Measurements from ENCODE around the gene C10orf90.

The C10orf90 gene

DNA sequence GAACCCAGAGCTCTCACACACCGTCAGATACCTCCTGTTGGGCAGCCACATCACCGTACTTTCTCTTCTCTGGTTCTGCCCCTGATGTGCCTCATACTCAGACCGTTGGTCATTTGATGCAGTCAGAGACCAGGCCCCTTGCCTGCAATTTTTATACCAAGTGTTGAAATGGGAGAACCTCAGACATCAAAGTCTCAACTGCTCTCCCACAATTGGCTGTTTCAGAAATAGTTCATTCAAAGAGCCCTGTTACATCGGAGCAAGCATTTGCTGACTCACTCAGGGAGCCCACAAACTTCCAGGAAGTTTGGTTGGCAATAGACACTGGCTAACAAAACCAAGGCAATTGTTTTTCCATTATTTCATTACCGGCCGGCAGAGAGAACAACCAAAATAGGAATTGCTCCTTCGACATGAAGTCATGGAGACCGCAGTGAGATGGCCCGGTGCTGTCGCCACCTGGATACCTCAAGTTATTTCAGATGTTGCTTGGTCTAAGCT lies 248.7 kb downstream of the C10orf90 start:
- no peak for DNase-seq (ENCODE audit: low read depth)

DNA sequence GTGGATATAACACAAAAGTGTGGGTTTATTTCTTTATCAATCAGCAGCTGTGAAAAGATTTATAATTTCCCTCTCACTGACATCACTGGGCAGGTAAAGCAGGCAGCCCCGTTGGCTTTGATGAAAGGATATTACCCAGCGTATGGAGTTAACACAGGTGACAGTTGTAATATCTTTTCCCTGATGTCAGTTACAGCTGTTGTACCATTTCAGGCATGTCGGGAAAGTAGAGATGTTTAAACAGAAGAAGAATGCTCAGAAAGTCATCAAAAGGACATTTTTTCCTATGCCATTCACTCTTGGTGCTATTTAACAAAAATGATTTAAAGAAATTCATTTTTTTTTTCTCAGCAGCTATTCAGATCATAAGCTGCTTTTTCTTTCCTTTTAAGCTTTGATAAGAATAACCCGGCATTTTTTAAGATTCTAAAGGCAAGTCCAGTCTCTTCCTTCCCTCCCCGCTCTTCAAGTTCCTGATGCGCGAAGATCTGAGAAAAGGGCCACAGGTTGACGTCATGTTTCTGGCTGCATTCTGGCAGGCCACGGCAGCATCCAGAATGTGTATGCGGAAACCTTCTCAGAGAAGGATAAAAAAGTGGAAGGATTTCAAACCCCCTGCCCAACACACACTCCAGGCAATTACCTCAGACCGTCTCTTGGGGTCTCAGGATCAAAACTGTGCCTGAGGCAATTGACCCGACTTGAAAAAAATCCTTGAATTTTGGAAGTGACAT lies 249.8 kb downstream of the C10orf90 start:
- DNase-seq (ENCODE audit: low read depth): no peak

DNA sequence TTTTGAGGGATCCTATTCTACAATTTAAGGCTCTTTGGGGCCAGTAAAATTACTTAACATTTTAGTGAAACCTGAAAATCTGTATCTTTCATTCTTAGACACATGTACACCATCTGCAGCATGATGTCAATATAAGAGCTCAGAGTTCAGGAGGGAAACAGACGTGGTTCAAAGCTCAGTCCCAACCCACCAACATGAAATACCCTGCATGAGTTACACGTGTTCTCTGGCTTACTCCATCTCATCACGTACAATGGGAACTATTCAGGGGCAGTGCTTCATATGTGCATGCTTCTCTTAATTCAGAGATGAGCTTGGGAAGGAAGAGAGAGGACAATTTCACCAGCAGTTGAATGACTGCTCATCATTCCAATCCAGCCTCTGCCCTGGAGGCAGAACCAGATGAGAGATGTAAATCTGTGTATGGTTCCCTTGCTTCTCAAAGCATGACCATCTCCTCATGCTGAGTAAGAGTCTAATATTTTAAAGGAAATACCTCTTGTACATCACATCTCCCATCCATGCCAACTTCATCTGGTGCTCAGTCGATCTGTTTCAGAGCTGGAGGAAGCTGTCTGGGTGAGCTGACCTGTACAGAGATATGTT lies 253.2 kb downstream of the C10orf90 start:
- no peak for DNase-seq (ENCODE audit: low read depth)

DNA sequence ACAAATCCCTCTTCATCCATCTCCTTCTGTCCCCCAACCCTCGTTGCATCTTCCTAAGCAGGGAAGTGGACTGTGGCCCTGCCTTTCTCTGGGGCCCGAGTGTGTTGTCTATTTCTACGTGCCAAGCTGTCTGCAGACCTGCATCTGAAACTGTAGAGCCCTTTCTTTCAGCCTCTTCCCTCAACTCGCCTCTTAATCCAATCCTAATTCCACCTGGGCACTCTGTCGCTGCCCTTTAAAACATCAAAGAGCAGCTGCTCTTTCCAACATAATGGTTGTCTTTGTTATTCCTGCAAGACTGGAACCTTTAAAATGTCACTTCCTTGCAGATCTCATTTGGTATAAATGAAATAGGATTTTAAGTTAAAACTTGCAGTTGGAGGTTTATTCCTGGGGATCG lies 260.7 kb downstream of the C10orf90 start:
- no peak for DNase-seq (ENCODE audit: low read depth)

DNA sequence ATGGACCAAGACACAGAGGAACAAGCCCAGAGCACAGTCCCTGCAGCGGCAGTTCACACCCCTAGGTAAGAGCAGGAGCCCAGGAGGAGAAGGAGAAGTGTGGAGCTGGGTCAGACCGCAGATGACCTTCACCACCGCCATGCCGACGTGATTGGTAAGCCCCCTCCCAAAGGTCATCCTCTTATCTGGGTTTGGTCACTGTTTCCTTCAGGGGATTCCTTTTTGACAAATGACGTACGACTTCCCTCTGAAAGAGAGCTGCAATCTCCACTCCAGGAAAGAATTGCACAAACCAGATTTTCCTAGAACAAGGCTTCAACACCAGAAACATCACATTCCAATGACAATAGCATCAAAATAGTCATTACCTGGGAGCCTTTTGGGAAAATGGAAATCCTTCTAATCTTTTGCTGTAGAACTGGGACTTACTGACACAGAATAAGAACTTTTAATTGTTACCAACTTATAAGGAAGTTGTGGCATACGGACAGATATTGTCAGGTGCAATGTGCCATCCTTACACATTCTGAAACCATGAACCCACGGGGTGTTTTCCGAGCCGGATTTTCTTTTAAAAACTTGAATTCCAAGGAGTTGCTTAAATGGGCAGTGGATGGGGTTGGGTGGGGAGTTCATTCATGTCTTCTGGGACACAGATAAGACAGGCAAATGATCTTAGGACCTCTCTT lies 261.4 kb downstream of the C10orf90 start:
- DNase-seq (ENCODE audit: low read depth): no peak

DNA sequence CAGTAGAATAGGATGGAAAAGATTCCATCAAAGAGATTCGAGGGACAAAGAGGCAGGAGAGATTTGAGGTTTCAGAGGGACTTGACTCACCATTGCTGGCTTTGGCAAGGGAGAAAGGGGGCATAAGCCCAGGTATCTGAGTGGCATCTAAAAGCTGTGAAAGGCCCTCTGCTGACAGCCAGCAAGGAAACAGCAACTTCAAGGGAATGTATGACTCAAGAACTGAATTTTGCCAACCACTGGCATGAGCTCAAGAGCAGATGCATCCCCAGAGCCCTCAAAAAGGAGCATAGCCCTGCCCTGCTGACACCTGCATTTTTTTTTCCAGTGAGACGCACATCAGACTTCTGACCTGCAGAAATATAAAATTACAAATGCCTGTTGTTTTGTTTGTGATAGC lies 262.7 kb downstream of the C10orf90 start:
- DNase-seq (ENCODE audit: low read depth): no peak

DNA sequence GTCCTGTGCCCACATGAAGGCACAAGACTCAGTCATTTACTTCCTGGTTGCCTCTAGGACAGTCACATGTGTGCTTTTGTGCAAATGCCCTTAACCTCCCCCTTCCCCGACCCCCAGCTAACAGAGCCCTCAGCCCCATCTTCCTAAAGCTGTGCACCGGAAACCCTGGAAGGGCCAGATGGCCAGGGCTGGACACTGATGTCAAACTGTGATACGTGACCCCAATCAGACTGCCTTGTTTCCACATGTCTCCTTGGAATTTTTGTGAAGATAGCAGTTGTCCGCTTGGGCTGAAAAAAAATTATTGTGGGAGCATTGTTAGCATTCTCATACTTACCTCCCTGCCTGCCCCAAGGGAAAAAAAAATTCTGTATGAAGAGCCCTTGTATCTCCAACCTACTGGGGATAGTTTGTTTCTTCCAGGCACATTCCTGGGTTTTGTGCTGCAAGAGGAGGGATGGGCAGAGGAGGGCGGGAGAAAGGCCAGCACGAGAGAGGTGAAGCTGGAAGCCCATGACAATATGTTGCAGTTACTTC lies 265.2 kb downstream of the C10orf90 start:
- no peak for DNase-seq (ENCODE audit: low read depth)

DNA sequence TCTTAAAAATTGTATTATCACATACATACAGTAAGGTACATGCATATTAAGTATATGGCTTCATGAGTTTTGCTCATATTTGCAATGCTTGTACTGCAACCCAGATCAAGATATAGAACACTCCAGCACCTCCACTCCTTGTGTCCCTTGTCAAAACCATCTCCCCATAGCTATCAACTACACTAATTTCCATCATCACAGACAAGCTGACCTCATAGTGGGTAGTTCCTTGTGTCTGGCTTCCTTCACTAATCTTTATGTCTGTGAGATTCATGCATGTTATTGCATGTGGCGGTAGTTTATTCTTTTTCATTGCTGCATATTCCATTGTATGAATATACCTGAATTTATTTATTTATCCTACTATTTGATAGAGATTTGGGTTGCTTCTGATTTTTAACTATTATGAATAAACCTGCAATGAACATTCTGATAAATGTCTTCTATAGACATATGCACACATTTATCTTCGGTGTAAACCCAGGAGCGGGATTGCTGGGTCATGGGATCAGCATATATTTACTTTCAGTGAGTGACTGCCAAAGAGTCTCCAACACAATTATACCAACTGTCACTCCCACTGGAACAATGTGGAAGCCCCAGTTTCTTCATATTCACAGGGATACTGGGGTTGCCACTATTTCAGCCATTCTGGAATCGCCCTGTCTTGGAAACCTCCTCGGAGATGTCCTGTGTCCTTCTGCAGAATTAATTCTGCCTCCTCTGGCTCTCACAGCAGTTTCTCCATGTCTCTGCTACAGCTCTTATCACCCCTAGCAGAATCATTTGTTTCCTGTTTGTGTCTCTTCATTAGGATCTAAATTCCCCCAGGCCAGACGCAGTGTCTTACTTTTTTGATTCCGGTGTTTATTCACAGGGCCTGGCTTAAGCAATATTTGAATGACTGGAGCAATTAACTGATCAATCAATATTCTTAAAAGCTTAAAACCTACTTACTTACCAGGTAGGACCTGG lies 267.5 kb downstream of the C10orf90 start:
- no peak for DNase-seq (ENCODE audit: low read depth)

DNA sequence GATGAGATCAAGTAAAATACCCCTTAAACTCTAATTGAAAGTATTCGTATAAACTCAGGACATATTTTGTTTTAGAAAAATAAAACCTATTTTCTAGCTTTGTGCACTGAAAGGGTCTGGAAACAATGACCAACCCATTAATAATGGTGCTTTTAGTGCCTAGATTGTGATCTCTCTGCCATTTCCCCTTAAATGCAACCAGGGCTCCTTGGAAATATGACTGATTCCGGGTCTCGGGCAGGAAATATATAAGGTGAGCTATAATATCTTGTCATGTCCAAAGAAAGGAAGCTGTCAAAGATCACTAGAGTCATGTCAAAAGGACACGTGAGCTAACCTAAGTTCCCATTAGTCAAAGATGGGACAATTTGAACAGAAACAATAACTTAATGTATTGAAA lies 269.9 kb downstream of the C10orf90 start:
- DNase-seq (ENCODE audit: low read depth): no peak

DNA sequence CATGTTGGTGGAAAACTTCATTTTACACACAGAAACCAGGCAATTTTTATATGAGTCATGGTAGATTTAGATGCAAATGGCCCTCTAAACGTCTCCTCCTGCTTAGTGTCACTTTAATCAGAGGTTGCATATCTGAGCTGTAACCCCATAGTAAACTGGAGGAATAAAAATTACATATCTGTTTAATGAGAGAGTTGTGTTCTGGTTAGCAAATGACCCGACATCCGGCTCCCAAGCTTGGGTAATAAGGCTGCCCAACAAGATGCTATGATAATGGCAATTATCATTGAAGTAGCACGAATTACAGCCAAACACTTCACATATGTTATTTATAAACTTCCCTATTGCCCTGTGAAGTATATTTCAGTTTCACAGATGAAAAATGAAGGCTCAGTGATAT lies 271.6 kb downstream of the C10orf90 start:
- no peak for DNase-seq (ENCODE audit: low read depth)

DNA sequence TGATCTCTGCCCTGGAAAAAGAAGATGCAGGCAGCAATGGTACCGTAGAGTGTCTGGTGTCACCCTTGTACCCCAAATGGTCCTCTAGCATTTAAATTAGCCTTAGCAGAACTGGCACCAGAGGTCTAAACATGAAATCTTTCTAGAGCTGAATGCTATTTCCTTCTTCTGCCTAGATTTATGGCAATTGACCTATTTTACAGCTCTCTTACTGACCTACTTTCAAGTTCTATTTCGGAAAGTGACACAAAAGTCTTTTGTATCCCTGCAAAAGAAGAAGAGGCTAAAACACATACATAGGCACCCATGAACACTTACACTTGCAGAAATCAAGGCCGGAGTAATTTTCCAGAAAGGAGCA lies 272.1 kb downstream of the C10orf90 start:
- DNase-seq (ENCODE audit: low read depth): no peak

DNA sequence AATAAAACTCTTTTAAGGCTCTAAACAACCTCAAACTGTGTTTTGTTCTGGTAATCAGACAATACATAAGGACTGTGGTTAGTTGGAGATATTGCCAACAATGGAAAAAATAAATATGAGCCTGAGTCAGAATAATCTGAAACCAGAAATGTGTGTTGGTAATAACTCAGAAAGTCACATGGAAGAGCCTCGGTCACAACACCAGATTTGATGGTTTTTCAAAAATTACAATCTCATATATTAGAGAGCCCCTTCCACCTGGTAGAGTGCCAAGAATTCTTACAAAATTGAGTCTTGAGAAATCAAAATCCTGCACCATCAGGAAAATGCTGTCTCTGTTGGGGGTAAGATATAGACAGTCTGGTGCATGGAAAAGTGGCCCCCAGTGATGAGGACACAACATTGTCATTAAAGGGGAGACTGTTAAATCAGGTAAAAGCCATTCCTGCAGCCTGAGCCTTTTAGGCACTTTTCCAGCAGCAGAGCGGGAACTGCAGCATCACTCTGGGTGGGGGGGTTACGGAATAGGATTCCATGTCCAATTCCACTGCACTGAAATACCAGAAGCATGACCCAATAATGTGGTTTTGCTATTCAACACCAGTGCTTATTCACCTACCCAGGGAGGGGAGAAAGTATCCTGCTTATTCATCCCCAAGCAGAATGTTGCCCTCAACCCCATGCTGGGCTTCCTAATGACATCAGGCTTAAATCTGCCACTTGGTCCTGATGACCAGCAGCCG lies 272.7 kb downstream of the C10orf90 start:
- DNase-seq (ENCODE audit: low read depth): no peak

DNA sequence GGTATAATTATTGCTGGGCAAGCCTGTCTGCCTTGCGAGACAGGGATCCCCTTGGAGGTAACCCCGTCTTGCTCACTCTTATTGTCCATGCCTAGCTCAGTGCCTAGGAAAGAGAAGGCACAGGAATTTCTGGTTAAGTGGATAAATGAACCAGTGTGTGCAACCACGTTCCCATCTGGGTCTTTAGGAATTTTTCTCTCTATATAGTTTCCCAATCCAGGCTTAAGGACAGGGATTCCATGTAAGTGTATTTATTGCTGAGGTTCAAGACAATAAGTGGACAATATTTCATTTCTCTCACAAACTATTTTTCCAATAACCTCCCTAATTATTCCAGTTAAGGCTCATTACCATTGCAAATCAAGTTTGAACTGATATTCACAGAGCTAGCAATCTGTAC lies 273.3 kb downstream of the C10orf90 start:
- DNase-seq (ENCODE audit: low read depth): no peak

DNA sequence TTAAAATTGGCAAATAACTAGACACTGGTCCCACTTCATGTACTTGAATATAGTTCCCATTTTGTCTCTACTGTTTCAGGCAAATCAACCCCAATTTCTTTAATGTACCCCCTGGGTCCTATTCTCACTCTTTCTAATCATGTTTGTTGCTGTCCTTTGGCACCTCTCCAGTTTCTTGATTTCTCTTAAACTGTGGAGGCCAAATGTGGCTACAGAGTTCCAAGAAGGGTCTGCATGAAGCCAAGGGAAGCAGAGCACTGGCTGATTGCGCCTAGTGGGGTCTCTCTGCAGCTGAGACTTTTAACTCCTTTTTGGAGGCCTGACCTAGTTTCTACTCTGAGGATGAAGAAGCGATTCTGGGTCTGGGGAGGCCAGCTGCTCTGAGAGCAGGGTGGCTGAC lies 275.5 kb downstream of the C10orf90 start:
- no peak for DNase-seq (ENCODE audit: low read depth)

DNA sequence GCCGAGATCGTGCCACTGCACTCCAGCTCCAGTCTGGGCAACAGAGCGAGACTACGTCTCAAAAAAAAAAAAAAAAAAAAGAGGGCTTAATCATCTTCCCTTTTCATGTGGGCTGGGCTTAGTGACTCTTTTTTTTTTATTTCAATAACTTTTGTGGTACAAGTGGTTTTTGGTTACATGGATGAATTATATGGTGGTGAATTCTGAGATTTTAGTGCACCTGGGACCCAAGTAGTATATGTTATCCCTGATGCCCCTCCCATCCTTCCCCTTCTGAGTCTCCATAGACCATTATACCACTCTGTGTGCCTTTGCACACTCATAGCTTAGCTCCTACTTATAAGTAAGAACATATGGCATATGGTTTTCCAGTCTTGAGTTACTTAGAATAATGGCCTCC lies 277.4 kb downstream of the C10orf90 start:
- DNase-seq (ENCODE audit: low read depth): no peak

DNA sequence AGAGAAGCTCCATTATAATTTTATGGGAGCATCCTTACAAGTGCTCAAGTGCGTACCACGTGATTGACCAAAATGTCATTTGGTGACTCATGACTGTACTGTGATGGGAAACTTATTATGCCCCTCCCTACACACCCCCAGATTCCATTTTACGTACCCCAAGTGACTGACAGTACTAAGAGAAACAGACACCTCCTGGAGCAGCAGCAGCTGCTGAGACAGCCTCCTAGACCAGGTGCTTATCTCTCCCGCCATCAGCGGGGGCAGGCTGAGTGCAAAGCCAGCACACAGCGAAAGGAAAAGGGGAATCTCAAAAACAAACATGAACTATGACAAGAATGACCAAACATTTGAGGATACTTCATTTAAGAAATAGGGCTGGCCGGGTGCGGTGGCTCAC lies 278.0 kb downstream of the C10orf90 start:
- no peak for DNase-seq (ENCODE audit: low read depth)

DNA sequence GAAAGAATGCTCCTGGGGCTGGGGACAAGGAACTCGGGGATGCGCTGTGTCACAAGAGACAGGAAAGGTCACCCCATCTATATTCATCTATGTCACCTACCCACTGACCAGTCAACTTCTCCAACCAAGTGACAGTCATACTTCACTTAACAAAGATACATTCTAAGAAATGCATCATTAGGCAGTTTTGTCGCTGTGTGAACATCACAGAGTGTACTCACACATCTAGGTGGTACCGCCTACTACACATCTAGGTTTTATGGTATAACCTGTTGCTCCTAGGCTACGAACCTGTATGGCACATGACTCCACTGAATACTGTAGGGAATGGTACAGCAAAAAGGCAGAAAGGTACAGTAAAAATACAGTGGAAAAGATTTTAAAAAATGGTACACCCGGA lies 278.4 kb downstream of the C10orf90 start:
- DNase-seq (ENCODE audit: low read depth): no peak

DNA sequence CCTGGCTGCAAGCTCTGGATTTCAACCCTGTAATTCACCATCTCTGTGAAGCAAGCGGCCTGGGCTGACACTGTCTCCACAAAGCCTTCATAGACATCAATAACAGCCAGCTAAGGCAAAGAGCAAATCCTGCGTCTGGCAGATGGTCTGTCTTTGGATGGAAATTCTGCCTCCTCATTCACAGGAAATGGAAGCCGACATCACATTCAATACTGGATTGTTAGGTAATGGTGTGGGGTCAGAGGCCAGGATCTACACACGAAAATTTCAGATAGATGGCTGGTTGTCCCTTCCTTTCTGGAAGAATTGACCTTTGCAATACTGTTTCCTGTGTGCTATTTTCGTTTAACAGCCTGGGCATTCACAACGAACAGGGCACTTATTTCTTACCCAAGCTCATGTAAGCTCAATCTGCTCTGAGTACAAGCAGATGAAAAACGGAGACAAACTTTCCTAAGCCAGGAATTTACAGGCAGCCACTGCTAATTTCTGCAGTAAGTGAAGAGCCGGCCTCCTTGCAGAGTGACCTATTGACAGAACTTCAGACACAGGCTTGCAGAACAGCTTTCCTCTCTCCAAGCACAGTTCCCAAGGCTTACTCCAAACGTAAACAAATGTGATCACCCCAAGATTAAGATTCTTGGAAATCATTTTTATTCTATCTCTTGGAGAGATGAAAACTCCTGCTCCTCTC lies 279.2 kb downstream of the C10orf90 start:
- no peak for DNase-seq (ENCODE audit: low read depth)

DNA sequence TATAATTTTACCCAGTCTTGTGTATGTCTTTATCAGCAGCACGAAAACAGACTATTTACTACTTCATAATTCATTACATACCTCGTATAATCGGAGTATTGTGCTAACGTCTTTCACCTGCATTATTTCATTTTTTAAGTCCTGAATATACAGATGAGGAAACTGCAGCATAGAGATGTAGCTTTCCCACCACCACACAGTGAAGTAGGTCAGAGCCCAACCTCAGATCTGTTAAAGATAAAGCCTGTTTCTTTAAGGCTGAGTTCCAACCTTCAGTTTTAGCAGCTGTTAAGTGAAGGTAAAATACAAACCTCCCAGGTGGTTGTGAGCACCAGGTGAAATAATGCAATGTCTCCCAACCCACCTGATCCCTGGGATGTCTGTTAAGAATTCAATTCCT lies 280.2 kb downstream of the C10orf90 start:
- no peak for DNase-seq (ENCODE audit: low read depth)

Data from activated T-cell treated with anti-CD3 and anti-CD28 coated beads for 1 hour (primary cell).